K562 (cell line): ENCODE data around the gene FAR1. TPM values are rescaled to one million over a fixed set of nuclear protein-coding genes. Genes with fewer than 3 reads are reported as not detected.
A peak's percentile ranks its signal among the peaks of the same experiment; 100 is the strongest.

Experiments
- ARHGAP35 ChIP-seq: fragments of 450-650 bp; IDR thresholded peaks from 2 replicates; pipeline ENCODE4 v1.6.1; 2018; ENCODE audit not compliant: partially characterized antibody
- ARID2 ChIP-seq: fragments of 450-650 bp; IDR thresholded peaks from 2 replicates; pipeline ENCODE4 v1.6.1; 2017; ENCODE audit warnings: antibody characterized with exemption, mild to moderate bottlenecking
- CAMTA2 ChIP-seq: fragments of 250-450 bp; sonication (Bioruptor Pico); conservative IDR thresholded peaks from 2 replicates; pipeline ENCODE4 v1.5.1; 2022
- EGR1 ChIP-seq: fragments of 450-650 bp; conservative IDR thresholded peaks from 2 replicates; pipeline ENCODE4 v1.6.1; 2017; ENCODE audit warnings: mild to moderate bottlenecking
- ELF4 ChIP-seq: fragments of 450-650 bp; formaldehyde crosslinking; IDR thresholded peaks from 2 replicates; pipeline ENCODE4 v1.4.0; 2022; ENCODE audit warnings: missing genetic modification characterization
- HCFC1 ChIP-seq: IDR thresholded peaks from 2 replicates; pipeline ENCODE4 v1.6.1; 2012; ENCODE audit warnings: low read depth, low read length, improper control_type of control experiment
- HNRNPK ChIP-seq: fragments of 200-400 bp; formaldehyde crosslinking; IDR thresholded peaks from one replicate; pipeline ENCODE4 v1.6.1; 2018; ENCODE audit warnings: mild to moderate bottlenecking, low read depth, low read length; ENCODE audit not compliant: poor library complexity, severe bottlenecking
- KDM1A ChIP-seq, 2 experiments: fragments of 450-650 bp; IDR thresholded peaks; 2 replicates each; pipeline ENCODE4 v1.6.1; 2016; ENCODE audit warnings: mild to moderate bottlenecking in 2 of 2
- L3MBTL2 ChIP-seq: fragments of 450-650 bp; IDR thresholded peaks from 2 replicates; pipeline ENCODE4 v1.6.1; 2016; ENCODE audit warnings: mild to moderate bottlenecking, moderate library complexity
- MECOM ChIP-seq: fragments of 250-450 bp; sonication (Bioruptor Pico); IDR thresholded peaks from 2 replicates; pipeline ENCODE4 v1.8.0; 2022; ENCODE audit warnings: inconsistent platforms
- MIER1 ChIP-seq: fragments of 450-650 bp; IDR thresholded peaks from 2 replicates; pipeline ENCODE4 v1.6.1; 2016; ENCODE audit warnings: antibody characterized with exemption, mild to moderate bottlenecking, low read depth
- MYBL2 ChIP-seq, 2 experiments: fragments of 450-650 bp in 1 of 2; sonication (generic) in 1 of 2; formaldehyde crosslinking in 1 of 2; IDR thresholded peaks; 2 replicates each; pipeline versions ENCODE4 v1.6.1 to v1.8.1; 2017 to 2022; ENCODE audit warnings: borderline replicate concordance in 1 of 2, inconsistent platforms in 1 of 2, low read depth in 1 of 2, mild to moderate bottlenecking in 1 of 2, missing genetic modification reagents in 1 of 2, moderate library complexity in 1 of 2
- PHB ChIP-seq: fragments of 250-450 bp; sonication (Bioruptor Pico); IDR thresholded peaks from 2 replicates; pipeline ENCODE4 v1.5.0; 2021
- PHF8 ChIP-seq: fragments of 200-600 bp; sonication (generic); IDR thresholded peaks from 2 replicates; pipeline ENCODE4 v1.6.1; 2012; ENCODE audit warnings: mixed run types, mild to moderate bottlenecking, inconsistent platforms, low read length, moderate library complexity, borderline replicate concordance
- polyA plus RNA-seq, 8 experiments: library from polyadenylated mRNA; depleted of rRNA in 4 of 8; stranded (reverse) in 5 of 8; unstranded in 3 of 8; fragments of >200 nt; fragmentation: Nextera tagmentation in 2 of 8; fragmentation: Illumina TruSeq in 1 of 8; extraction: Ambion mirVana in 2 of 8; extraction: Trizol in 1 of 8; gene quantifications; 2 replicates each; pipeline versions ENCODE4 v1.2.1 to v1.2.3, GENCODE V29; 2011 to 2014; ENCODE audit warnings: inconsistent platforms in 1 of 8, missing spikeins in 1 of 8
- total RNA-seq, 7 experiments: library from RNA; depleted of rRNA in 6 of 7; stranded (reverse); fragments of >200 nt in 6 of 7; fragmentation: Illumina TruSeq in 2 of 7; extraction: Trizol in 2 of 7; gene quantifications; 2 replicates each; pipeline versions ENCODE4 v1.2.1 to v1.2.3, GENCODE V29; 2011 to 2021; ENCODE audit warnings: low replicate concordance in 1 of 7
- TF ChIP-seq, protein P1 (sequence below): sonication (generic); formaldehyde crosslinking; IDR thresholded peaks from 2 replicates; pipeline ENCODE4 v1.8.0; 2022; ENCODE audit warnings: missing genetic modification reagents, mild to moderate bottlenecking, moderate library complexity, borderline replicate concordance
- TF ChIP-seq, protein P2 (sequence below): IDR thresholded peaks from 2 replicates; pipeline ENCODE4 v1.6.1; 2011; ENCODE audit warnings: borderline replicate concordance, low read depth, mild to moderate bottlenecking, moderate library complexity, low read length; ENCODE audit not compliant: insufficient read depth, poor library complexity, severe bottlenecking
- TF ChIP-seq, protein P3 (sequence below), 3 experiments: fragments of 200-800 bp in 1 of 3; sonication (Bioruptor generic) in 1 of 3; sonication (generic) in 1 of 3; formaldehyde crosslinking in 1 of 3; IDR thresholded peaks; 2 replicates each; pipeline versions ENCODE4 v1.6.1 to v1.8.0; 2016 to 2022; ENCODE audit warnings: mild to moderate bottlenecking in 2 of 3, missing compliant biosample characterization in 2 of 3, missing genetic modification characterization in 2 of 3, missing genetic modification reagents in 1 of 3
- TF ChIP-seq, protein P4 (sequence below), 2 experiments: IDR thresholded peaks; 2 replicates each; pipeline ENCODE4 v1.6.1; 2012; ENCODE audit warnings: improper control_type of control experiment in 2 of 2, low read depth in 2 of 2, low read length in 2 of 2, borderline replicate concordance in 1 of 2
- TF ChIP-seq, protein P5 (sequence below), 2 experiments: fragments of 450-650 bp; IDR thresholded peaks; 2 replicates each; pipeline ENCODE4 v1.6.1; 2016

The FAR1 gene
- total and polyA plus RNA-seq, 9 of the 15 experiments (the other 6 are each of a cell fraction or from before 2014, with no cell fraction given): 17.7 to 88.2 (median 52.6) TPM

DNA sequence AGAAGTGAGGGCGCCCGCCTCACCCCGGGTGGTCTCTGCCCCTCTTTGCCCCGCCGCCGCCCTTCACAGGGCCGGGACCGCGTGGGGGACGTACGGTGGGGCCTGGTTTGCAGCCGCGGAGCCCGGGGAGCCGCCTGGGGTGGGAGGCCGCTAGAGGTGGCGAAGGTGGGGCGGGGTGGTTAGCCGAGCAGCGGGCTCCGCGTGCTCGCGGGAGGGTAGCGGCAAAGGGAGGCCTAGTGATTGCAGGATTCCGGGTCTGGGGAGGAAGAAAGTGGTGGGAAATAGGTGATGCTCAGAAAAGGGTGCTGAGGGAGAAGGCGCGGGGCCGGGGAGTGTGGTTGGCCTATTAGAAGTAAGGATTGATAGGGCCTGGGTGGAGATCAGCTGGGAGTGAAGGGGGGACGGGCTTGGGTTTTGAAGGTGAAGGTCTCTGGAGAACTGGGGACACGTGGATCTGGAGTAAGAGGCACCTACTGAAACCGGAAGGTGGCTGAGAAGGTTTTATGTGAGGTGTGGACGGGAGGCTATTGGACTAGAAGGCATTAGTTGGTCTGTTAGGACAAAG lies 571 bp downstream of the FAR1 start (continued):
- TF ChIP-seq MIER1: 0 out of 2 replicates have a peak, but pooled peaks have one; percentile 34
- no peak for TF ChIP-seq ARHGAP35
- peak; percentile 35; the same call in 1 of the 2 replicates for TF ChIP-seq PHF8
- TF ChIP-seq, protein P1, sequence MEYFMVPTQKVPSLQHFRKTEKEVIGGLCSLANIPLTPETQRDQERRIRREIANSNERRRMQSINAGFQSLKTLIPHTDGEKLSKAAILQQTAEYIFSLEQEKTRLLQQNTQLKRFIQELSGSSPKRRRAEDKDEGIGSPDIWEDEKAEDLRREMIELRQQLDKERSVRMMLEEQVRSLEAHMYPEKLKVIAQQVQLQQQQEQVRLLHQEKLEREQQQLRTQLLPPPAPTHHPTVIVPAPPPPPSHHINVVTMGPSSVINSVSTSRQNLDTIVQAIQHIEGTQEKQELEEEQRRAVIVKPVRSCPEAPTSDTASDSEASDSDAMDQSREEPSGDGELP (CRISPR knock-in tag): peak; percentile 75; the same call in 1 of the 2 replicates
- peak in 1 of 2 experiments; percentile 44; a peak in 1 of 4 replicates for TF ChIP-seq KDM1A (IDR thresholded peaks at IDR 0.05)
- TF ChIP-seq ARID2: no peak; the same call in 1 of the 2 replicates
- TF ChIP-seq MYBL2 (IDR thresholded peaks at IDR 0.05; ENCODE audit: low read depth): no peak
- no peak for TF ChIP-seq MYBL2 (CRISPR knock-in tag; IDR thresholded peaks at IDR 0.05; ENCODE audit: borderline replicate concordance)
- TF ChIP-seq, protein P2, sequence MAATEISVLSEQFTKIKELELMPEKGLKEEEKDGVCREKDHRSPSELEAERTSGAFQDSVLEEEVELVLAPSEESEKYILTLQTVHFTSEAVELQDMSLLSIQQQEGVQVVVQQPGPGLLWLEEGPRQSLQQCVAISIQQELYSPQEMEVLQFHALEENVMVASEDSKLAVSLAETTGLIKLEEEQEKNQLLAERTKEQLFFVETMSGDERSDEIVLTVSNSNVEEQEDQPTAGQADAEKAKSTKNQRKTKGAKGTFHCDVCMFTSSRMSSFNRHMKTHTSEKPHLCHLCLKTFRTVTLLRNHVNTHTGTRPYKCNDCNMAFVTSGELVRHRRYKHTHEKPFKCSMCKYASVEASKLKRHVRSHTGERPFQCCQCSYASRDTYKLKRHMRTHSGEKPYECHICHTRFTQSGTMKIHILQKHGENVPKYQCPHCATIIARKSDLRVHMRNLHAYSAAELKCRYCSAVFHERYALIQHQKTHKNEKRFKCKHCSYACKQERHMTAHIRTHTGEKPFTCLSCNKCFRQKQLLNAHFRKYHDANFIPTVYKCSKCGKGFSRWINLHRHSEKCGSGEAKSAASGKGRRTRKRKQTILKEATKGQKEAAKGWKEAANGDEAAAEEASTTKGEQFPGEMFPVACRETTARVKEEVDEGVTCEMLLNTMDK: no peak
- peak; percentile 74 for TF ChIP-seq EGR1
- TF ChIP-seq, protein P3, sequence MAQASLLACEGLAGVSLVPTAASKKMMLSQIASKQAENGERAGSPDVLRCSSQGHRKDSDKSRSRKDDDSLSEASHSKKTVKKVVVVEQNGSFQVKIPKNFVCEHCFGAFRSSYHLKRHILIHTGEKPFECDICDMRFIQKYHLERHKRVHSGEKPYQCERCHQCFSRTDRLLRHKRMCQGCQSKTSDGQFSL (CRISPR knock-in tag; IDR thresholded peaks at IDR 0.05): 0 out of 2 replicates have a peak, but pooled peaks have one; percentile 34
- TF ChIP-seq, protein P3 (tag; IDR thresholded peaks at IDR 0.05): no peak
- TF ChIP-seq, protein P4, sequence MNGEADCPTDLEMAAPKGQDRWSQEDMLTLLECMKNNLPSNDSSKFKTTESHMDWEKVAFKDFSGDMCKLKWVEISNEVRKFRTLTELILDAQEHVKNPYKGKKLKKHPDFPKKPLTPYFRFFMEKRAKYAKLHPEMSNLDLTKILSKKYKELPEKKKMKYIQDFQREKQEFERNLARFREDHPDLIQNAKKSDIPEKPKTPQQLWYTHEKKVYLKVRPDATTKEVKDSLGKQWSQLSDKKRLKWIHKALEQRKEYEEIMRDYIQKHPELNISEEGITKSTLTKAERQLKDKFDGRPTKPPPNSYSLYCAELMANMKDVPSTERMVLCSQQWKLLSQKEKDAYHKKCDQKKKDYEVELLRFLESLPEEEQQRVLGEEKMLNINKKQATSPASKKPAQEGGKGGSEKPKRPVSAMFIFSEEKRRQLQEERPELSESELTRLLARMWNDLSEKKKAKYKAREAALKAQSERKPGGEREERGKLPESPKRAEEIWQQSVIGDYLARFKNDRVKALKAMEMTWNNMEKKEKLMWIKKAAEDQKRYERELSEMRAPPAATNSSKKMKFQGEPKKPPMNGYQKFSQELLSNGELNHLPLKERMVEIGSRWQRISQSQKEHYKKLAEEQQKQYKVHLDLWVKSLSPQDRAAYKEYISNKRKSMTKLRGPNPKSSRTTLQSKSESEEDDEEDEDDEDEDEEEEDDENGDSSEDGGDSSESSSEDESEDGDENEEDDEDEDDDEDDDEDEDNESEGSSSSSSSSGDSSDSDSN (IDR thresholded peaks at IDR 0.05; ENCODE audit: borderline replicate concordance in 1 of 2, low read depth in 2 of 2, low read length in 2 of 2): 0 out of 4 replicates have a peak, but pooled peaks of 1 of the 2 experiments have one; percentile 28
- no peak for TF ChIP-seq HNRNPK
- TF ChIP-seq, protein P5, sequence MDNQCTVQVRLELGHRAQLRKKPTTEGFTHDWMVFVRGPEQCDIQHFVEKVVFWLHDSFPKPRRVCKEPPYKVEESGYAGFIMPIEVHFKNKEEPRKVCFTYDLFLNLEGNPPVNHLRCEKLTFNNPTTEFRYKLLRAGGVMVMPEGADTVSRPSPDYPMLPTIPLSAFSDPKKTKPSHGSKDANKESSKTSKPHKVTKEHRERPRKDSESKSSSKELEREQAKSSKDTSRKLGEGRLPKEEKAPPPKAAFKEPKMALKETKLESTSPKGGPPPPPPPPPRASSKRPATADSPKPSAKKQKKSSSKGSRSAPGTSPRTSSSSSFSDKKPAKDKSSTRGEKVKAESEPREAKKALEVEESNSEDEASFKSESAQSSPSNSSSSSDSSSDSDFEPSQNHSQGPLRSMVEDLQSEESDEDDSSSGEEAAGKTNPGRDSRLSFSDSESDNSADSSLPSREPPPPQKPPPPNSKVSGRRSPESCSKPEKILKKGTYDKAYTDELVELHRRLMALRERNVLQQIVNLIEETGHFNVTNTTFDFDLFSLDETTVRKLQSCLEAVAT (IDR thresholded peaks at IDR 0.05): peak in 1 of 2 experiments; percentile 55; a peak in 1 of 4 replicates
- TF ChIP-seq MECOM: no peak
- TF ChIP-seq PHB (CRISPR knock-in tag): no peak
- TF ChIP-seq CAMTA2 (CRISPR knock-in tag): no peak
- peak; percentile 25; the same call in 1 of the 2 replicates for TF ChIP-seq L3MBTL2
- no peak for TF ChIP-seq HCFC1
- TF ChIP-seq ELF4: peak; percentile 3; the same call in 1 of the 2 replicates
